NOMO-1 treated with DMSO at 0.1 percent for 48 hours (cell line): Measurements from ENCODE around the gene HLF.

Experiments used
- DNase-seq: peaks from one replicate; lab custom pipeline; 2025; ENCODE audit not compliant: unreplicated experiment; lab: John Stamatoyannopoulos, UW

The HLF gene

GRCh38 chr17:55274355-55275255, 9.8 kb downstream of the HLF start:
- no peak for DNase-seq

- DNase-seq, result no peak
These were observed 11.4 kb downstream of the HLF start for GRCh38 chr17:55275894-55276804.

- no peak for DNase-seq
These were observed 13.6 kb downstream of the HLF start for GRCh38 chr17:55278173-55278961.

GRCh38 chr17:55279203-55279602, 14.4 kb downstream of the HLF start:
- no peak for DNase-seq

- no peak for DNase-seq
These were observed 15.0 kb downstream of the HLF start for GRCh38 chr17:55279788-55280187.

- DNase-seq, result no peak
These were observed 15.5 kb downstream of the HLF start for GRCh38 chr17:55280212-55280611.

GRCh38 chr17:55281649-55282378, 17.1 kb downstream of the HLF start:
- DNase-seq, result no peak

- DNase-seq, result no peak
These were observed 17.6 kb downstream of the HLF start for GRCh38 chr17:55282379-55282702.

- no peak for DNase-seq
These were observed 18.0 kb downstream of the HLF start for GRCh38 chr17:55282741-55283140.

GRCh38 chr17:55283256-55283965, 18.7 kb downstream of the HLF start:
- no peak for DNase-seq

- no peak for DNase-seq
These were observed 19.5 kb downstream of the HLF start for GRCh38 chr17:55284001-55284884.

- no peak for DNase-seq
These were observed 20.2 kb downstream of the HLF start for GRCh38 chr17:55284944-55285339.

GRCh38 chr17:55285340-55286301, 20.9 kb downstream of the HLF start:
- DNase-seq, result no peak

- DNase-seq, result no peak
These were observed 22.2 kb downstream of the HLF start for GRCh38 chr17:55286681-55287589.

GRCh38 chr17:55288356-55289105, 23.8 kb downstream of the HLF start:
- DNase-seq, result no peak

- DNase-seq, result no peak
These were observed 24.3 kb downstream of the HLF start for GRCh38 chr17:55289106-55289446.
